Measurements from ENCODE around the gene ST8SIA4. TPM values are rescaled to one million over a fixed set of nuclear protein-coding genes. Genes with fewer than 3 reads are reported as not detected.

Gene ST8SIA4
- total and polyA plus RNA-seq, 10 of the 15 experiments (the other 5 are each of a cell fraction or from before 2014, with no cell fraction given), result 4.4 to 30.9 (median 19.5) TPM

DNA sequence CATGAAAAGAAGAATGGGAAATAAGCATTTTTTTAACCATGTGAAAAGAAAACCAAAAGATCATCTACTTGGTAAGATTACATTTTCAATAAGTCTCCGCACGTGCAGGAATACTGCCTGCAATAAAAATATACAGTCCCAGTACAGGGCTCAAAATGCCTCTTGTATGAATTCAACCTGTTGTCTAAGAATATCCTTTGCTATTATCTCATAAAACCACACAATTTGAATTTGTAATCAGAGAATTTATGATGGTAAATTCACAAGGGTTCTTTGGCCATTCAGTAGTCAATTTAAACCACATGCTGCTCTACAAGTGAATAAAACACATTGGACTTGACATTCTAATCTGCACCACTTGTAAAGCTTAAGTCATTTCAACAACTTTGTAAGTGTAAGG is 46.6 kb downstream of the ST8SIA4 start (continued):
- TF ChIP-seq PAX5 (IDR thresholded peaks at IDR 0.05; ENCODE audit: borderline replicate concordance, low read depth, low read length), result no peak
- peak; percentile 77 to 85 for TF ChIP-seq BHLHE40 (IDR thresholded peaks at IDR 0.05; ENCODE audit: borderline replicate concordance in 1 of 2, low read depth in 2 of 2, low read length in 1 of 2)
- TF ChIP-seq, protein P1, sequence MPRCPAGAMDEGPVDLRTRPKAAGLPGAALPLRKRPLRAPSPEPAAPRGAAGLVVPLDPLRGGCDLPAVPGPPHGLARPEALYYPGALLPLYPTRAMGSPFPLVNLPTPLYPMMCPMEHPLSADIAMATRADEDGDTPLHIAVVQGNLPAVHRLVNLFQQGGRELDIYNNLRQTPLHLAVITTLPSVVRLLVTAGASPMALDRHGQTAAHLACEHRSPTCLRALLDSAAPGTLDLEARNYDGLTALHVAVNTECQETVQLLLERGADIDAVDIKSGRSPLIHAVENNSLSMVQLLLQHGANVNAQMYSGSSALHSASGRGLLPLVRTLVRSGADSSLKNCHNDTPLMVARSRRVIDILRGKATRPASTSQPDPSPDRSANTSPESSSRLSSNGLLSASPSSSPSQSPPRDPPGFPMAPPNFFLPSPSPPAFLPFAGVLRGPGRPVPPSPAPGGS (IDR thresholded peaks at IDR 0.05; ENCODE audit: borderline replicate concordance, insufficient read depth, low read depth, low read length, poor library complexity, severe bottlenecking), result no peak
- TF ChIP-seq RUNX3 (IDR thresholded peaks at IDR 0.05; ENCODE audit: low read length), result peak; percentile 69; the same call in 1 of the 2 replicates

DNA sequence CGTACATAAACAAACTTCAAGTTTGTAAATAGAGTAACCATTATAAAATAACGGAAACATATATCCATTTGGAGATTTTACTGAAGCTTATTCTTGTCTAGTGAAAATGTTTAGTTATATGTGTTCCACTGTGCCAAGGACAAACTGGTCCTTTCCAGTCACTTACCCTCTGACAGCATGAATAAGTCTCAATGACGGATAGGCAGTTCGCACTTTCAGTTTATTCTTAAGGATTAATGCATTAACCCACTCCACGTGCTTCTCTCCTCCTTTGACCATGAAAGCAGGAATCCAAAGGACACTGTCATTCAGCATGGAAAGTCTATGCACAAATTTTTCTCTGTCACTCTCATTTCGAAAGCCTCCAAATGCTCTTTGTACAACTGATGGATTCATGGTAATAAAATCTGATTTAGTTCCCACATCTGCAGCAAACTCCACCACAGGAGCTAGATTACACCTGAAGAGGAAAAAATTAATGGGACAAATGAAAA is 47.1 kb downstream of the ST8SIA4 start:
- no peaks in the 10 kb centered on the region for H4K20me1 ChIP-seq (ENCODE audit: control insufficient read depth, insufficient read depth)
- DNase-seq (ENCODE audit: low read depth, low spot score), result no peak
- peaks cover 41% of the 10 kb centered on the region for H3K79me2 ChIP-seq (ENCODE audit: control insufficient read depth, insufficient read depth, low read length)
- H2AFZ ChIP-seq (ENCODE audit: control insufficient read depth, low read depth, low read length), result peak overlapping the region; percentile 19; the same call in 1 of the 2 replicates
- FAIRE-seq, result no peak
- 0 out of 4 replicates have a peak, but pooled peaks of 1 of the 2 experiments have one; percentile 12 for TF ChIP-seq IKZF2 (IDR thresholded peaks at IDR 0.05)
- TF ChIP-seq NFIC (IDR thresholded peaks at IDR 0.05; ENCODE audit: low read depth, low read length), result no peak; the same call in 1 of the 2 replicates
- TF ChIP-seq, protein P2, sequence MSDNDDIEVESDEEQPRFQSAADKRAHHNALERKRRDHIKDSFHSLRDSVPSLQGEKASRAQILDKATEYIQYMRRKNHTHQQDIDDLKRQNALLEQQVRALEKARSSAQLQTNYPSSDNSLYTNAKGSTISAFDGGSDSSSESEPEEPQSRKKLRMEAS (IDR thresholded peaks at IDR 0.05; ENCODE audit: low read depth, low read length), result no peak
- TF ChIP-seq, protein P3, sequence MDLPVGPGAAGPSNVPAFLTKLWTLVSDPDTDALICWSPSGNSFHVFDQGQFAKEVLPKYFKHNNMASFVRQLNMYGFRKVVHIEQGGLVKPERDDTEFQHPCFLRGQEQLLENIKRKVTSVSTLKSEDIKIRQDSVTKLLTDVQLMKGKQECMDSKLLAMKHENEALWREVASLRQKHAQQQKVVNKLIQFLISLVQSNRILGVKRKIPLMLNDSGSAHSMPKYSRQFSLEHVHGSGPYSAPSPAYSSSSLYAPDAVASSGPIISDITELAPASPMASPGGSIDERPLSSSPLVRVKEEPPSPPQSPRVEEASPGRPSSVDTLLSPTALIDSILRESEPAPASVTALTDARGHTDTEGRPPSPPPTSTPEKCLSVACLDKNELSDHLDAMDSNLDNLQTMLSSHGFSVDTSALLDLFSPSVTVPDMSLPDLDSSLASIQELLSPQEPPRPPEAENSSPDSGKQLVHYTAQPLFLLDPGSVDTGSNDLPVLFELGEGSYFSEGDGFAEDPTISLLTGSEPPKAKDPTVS (IDR thresholded peaks at IDR 0.05; ENCODE audit: low read depth, low read length), result no peak
- H3K4me3 ChIP-seq, result peak overlapping the region; percentile 72
- no peaks in the 10 kb centered on the region; the same call in 2 of the 3 replicates for H3K9me3 ChIP-seq (replicated peaks; ENCODE audit: control insufficient read depth, insufficient read depth, low read length)
- peak overlapping the region; percentile 96 for H3K4me2 ChIP-seq (ENCODE audit: control insufficient read depth, insufficient read depth)
- no peaks in the 10 kb centered on the region for H3K27me3 ChIP-seq (replicated peaks in 1 of 2; ENCODE audit: control insufficient read depth in 2 of 2, insufficient read depth in 2 of 2, low read length in 1 of 2)
- WGBS (ENCODE audit: insufficient coverage, insufficient replicate concordance, low lambda C conversion rate, missing lambda C conversion rate), result 39% methylated on average over 6 of the region's 6 CpGs
- ChIA-PET POLR2A (interaction anchor here (0.8 to 6.1 kb wide), 8 partner anchors 10 to 78 kb away, joined by 3 to 61 read pairs (median 10); partner anchors contain the start of gene ST8SIA4), SMC1A (ENCODE audit: uncharacterized antibody, unreplicated experiment) (interaction anchor here (0.9 to 10.3 kb wide), 13 partner anchors 11 to 154 kb away, joined by 3 to 220 read pairs (median 9); partner anchors contain the start of gene ST8SIA4), CTCF (interaction anchor here (1.1 to 3.8 kb wide), 9 partner anchors 15 to 81 kb away, joined by 3 to 18 read pairs (median 4); partner anchors contain the start of gene ST8SIA4), RAD21 (ENCODE audit: unreplicated experiment) (interaction anchor here (1.0 to 9.0 kb wide), 17 partner anchors 15 to 154 kb away, joined by 3 to 122 read pairs (median 5); partner anchors contain the start of gene ST8SIA4)
- peak overlapping the region; percentile 57 for H3K9ac ChIP-seq (ENCODE audit: control insufficient read depth, insufficient read depth, low read length)
- peaks cover 53% of the 10 kb centered on the region for H3K4me1 ChIP-seq (ENCODE audit: control insufficient read depth, insufficient read depth, low read length)
- intact Hi-C loops (cut with micrococcal nuclease; ENCODE audit: unreplicated experiment), result loop anchor here (2.0 kb wide), 1 partner anchor 15 kb away; no protein-coding TSS in a partner anchor
- no TSS peak for BruUV-seq (replicated peaks)
- ATAC-seq, result peak; percentile 23
- H3K36me3 ChIP-seq (ENCODE audit: control insufficient read depth in 2 of 2, insufficient read depth in 2 of 2, low read length in 1 of 2), result peaks cover 4 to 14% of the 10 kb centered on the region in 2 experiments; a peak in 3 of 4 replicates
- H3K27ac ChIP-seq (ENCODE audit: control insufficient read depth, insufficient read depth), result peak overlapping the region; percentile 94
- in situ Hi-C loops (cut with MboI), result no loop called here

Data from GM12878 (cell line).